Measurements from ENCODE around the gene ANGPTL2. TPM values are rescaled to one million over a fixed set of nuclear protein-coding genes. Genes with fewer than 3 reads are reported as not detected.

The ANGPTL2 gene
- total RNA-seq, 6 donors from 2014 or later, result 3.9 to 26.0 (median 7.9) TPM

- Histone ChIP-seq H3K36me3 (no peaks in the 10 kb centered on the region), H3K9me3 (no peaks in the 10 kb centered on the region), H3K27me3 (no peaks in the 10 kb centered on the region), H3K4me1 (peaks cover 0 to 4% (median 2%) of the 10 kb centered on the region in 4 donors), H3K4me3 (no peak overlapping the region), H3K27ac (no peak overlapping the region)
- ATAC-seq (ENCODE audit: low FRiP score in 2 of 2), result no peak
- 86 to 95% methylated on average over 5 of the region's 5 CpGs for WGBS, 2 donors
- no peak for DNase-seq
- TF ChIP-seq, protein P1, sequence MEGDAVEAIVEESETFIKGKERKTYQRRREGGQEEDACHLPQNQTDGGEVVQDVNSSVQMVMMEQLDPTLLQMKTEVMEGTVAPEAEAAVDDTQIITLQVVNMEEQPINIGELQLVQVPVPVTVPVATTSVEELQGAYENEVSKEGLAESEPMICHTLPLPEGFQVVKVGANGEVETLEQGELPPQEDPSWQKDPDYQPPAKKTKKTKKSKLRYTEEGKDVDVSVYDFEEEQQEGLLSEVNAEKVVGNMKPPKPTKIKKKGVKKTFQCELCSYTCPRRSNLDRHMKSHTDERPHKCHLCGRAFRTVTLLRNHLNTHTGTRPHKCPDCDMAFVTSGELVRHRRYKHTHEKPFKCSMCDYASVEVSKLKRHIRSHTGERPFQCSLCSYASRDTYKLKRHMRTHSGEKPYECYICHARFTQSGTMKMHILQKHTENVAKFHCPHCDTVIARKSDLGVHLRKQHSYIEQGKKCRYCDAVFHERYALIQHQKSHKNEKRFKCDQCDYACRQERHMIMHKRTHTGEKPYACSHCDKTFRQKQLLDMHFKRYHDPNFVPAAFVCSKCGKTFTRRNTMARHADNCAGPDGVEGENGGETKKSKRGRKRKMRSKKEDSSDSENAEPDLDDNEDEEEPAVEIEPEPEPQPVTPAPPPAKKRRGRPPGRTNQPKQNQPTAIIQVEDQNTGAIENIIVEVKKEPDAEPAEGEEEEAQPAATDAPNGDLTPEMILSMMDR (IDR thresholded peaks at IDR 0.05), result no peak
- TF ChIP-seq POLR2AphosphoS5 (IDR thresholded peaks at IDR 0.05) (no peak), EP300 (IDR thresholded peaks at IDR 0.05) (no peak), POLR2A (IDR thresholded peaks at IDR 0.05) (no peak)
Observed at GRCh38 chr9:127038531-127038930, 83.9 kb downstream of the ANGPTL2 start.

Other genes with a start within 250 kb of the ANGPTL2 start
- 10 to 100 TPM; 12.3 to 52.4 (median 17.1) TPM for gene RALGPS1, start 207.9 kb downstream of the ANGPTL2 start, total RNA-seq
- gene GARNL3, start 142.1 kb upstream of the ANGPTL2 start, total RNA-seq, result 10 to 100 TPM in 2 of 6 donors, 1 to 10 TPM in 4; 3.1 to 37.7 (median 7.0) TPM